Stomach smooth muscle (tissue), 2 donors: ENCODE results near the gene SLX4IP.

Experiments
- H3K27ac ChIP-seq: one replicate; pipeline ENCODE4 v1.7.0; 2013; ENCODE audit warnings: mild to moderate bottlenecking, low read length, inconsistent platforms
- H3K27me3 ChIP-seq, 2 donors: one replicate each; pipeline ENCODE4 v1.7.0; 2013; ENCODE audit warnings: low read length in 2 of 2; ENCODE audit not compliant: insufficient read depth in 2 of 2, control insufficient read depth in 1 of 2
- H3K36me3 ChIP-seq, 2 donors: one replicate each; pipeline ENCODE4 v1.7.0; 2013; ENCODE audit warnings: low read length in 2 of 2; ENCODE audit not compliant: control insufficient read depth in 2 of 2, insufficient read depth in 2 of 2
- H3K4me1 ChIP-seq: one replicate; pipeline ENCODE4 v1.7.0; 2013; ENCODE audit warnings: low read length; ENCODE audit not compliant: control insufficient read depth, insufficient read depth
- H3K4me3 ChIP-seq, 2 donors: one replicate each; pipeline ENCODE4 v1.7.0; 2013; ENCODE audit warnings: low read length in 2 of 2
- H3K9ac ChIP-seq, 2 donors: one replicate each; pipeline ENCODE4 v1.7.0; 2013; ENCODE audit warnings: low read length in 2 of 2, mild to moderate bottlenecking in 1 of 2
- H3K9me3 ChIP-seq, 2 donors: one replicate each; pipeline ENCODE4 v1.7.0; 2013; ENCODE audit warnings: low read length in 2 of 2; ENCODE audit not compliant: control insufficient read depth in 2 of 2
- donor health status: healthy.
- donor health status: Pancreatic carcinoma.

Gene SLX4IP

GRCh38 chr20:10666221-10667076 is 231.3 kb downstream of the SLX4IP start:
- Histone ChIP-seq H3K9ac (peak overlapping the region in 1 of 2 donors; percentile 36), H3K4me1 (peaks cover 55% of the 10 kb centered on the region), H3K27me3 (no peaks in the 10 kb centered on the region), H3K4me3 (peak overlapping the region in 1 of 2 donors; percentile 52), H3K27ac (peak overlapping the region; percentile 58), H3K36me3 (peaks cover 20 to 29% of the 10 kb centered on the region in 2 donors), H3K9me3 (no peaks in the 10 kb centered on the region)

- peak overlapping the region in 1 of 2 donors; percentile 52 for H3K4me3 ChIP-seq
- peaks cover 20 to 24% of the 10 kb centered on the region in 2 donors for H3K36me3 ChIP-seq
- H3K9me3 ChIP-seq, result no peaks in the 10 kb centered on the region
- peak overlapping the region; percentile 58 for H3K27ac ChIP-seq
- H3K4me1 ChIP-seq, result peaks cover 58% of the 10 kb centered on the region
- no peak overlapping the region for H3K9ac ChIP-seq
- H3K27me3 ChIP-seq, result no peaks in the 10 kb centered on the region
Observed at GRCh38 chr20:10667077-10667401, 231.9 kb downstream of the SLX4IP start.

- Histone ChIP-seq H3K9me3 (no peaks in the 10 kb centered on the region), H3K4me1 (peaks cover 55% of the 10 kb centered on the region), H3K27ac (no peak overlapping the region), H3K9ac (peak overlapping the region in 1 of 2 donors; percentile 5), H3K4me3 (peak overlapping the region in 1 of 2 donors; percentile 52), H3K36me3 (peaks cover 14 to 19% of the 10 kb centered on the region in 2 donors), H3K27me3 (no peaks in the 10 kb centered on the region)
Observed at GRCh38 chr20:10667560-10668167, 232.6 kb downstream of the SLX4IP start.

- Histone ChIP-seq H3K27ac (no peak overlapping the region), H3K9ac (no peak overlapping the region), H3K9me3 (no peaks in the 10 kb centered on the region), H3K36me3 (peaks cover 7 to 12% of the 10 kb centered on the region in 2 donors), H3K4me3 (peak overlapping the region in 1 of 2 donors; percentile 40), H3K4me1 (peaks cover 54% of the 10 kb centered on the region), H3K27me3 (no peaks in the 10 kb centered on the region)
Observed at GRCh38 chr20:10668677-10669368, 233.7 kb downstream of the SLX4IP start.

GRCh38 chr20:10669843-10670446 is 234.8 kb downstream of the SLX4IP start:
- Histone ChIP-seq H3K27ac (peak overlapping the region; percentile 92), H3K27me3 (no peaks in the 10 kb centered on the region), H3K4me1 (peaks cover 47% of the 10 kb centered on the region), H3K9me3 (no peaks in the 10 kb centered on the region), H3K36me3 (peaks cover 7 to 12% of the 10 kb centered on the region in 2 donors), H3K9ac (peak overlapping the region; percentile 36 to 68), H3K4me3 (peak overlapping the region; percentile 94 to 95)

GRCh38 chr20:10670501-10671220 is 235.6 kb downstream of the SLX4IP start:
- Histone ChIP-seq H3K27me3 (no peaks in the 10 kb centered on the region), H3K4me3 (peak overlapping the region; percentile 94 to 95)

GRCh38 chr20:10671221-10671918 is 236.3 kb downstream of the SLX4IP start:
- H3K36me3 ChIP-seq, result peaks cover 7 to 12% of the 10 kb centered on the region in 2 donors
- H3K4me3 ChIP-seq, result peak overlapping the region; percentile 94 to 95
- H3K9me3 ChIP-seq, result no peaks in the 10 kb centered on the region
- no peaks in the 10 kb centered on the region for H3K27me3 ChIP-seq
- peak overlapping the region; percentile 92 for H3K27ac ChIP-seq
- peaks cover 42% of the 10 kb centered on the region for H3K4me1 ChIP-seq
- peak overlapping the region; percentile 80 to 86 for H3K9ac ChIP-seq

More at GRCh38 chr20:10670501-10671220, 235.6 kb downstream of the SLX4IP start:
- Histone ChIP-seq H3K27ac (peak overlapping the region; percentile 92), H3K4me1 (peaks cover 48% of the 10 kb centered on the region), H3K36me3 (peaks cover 7 to 12% of the 10 kb centered on the region in 2 donors), H3K9ac (peak overlapping the region; percentile 68 to 80), H3K9me3 (no peaks in the 10 kb centered on the region)

- Histone ChIP-seq H3K27me3 (no peaks in the 10 kb centered on the region), H3K9ac (peak overlapping the region; percentile 83 to 86), H3K4me3 (peak overlapping the region; percentile 94 to 95), H3K36me3 (peaks cover 4 to 12% of the 10 kb centered on the region in 2 donors), H3K27ac (peak overlapping the region; percentile 92), H3K9me3 (no peaks in the 10 kb centered on the region), H3K4me1 (peaks cover 35% of the 10 kb centered on the region)
Observed at GRCh38 chr20:10671919-10672623, 237.0 kb downstream of the SLX4IP start.

GRCh38 chr20:10672624-10673127 is 237.6 kb downstream of the SLX4IP start:
- H3K9ac ChIP-seq, result peak overlapping the region; percentile 83 to 86
- no peaks in the 10 kb centered on the region for H3K27me3 ChIP-seq
- peaks cover 31% of the 10 kb centered on the region for H3K4me1 ChIP-seq
- peak overlapping the region; percentile 94 to 95 for H3K4me3 ChIP-seq
- peak overlapping the region; percentile 92 for H3K27ac ChIP-seq
- peaks cover 1 to 6% of the 10 kb centered on the region in 2 donors for H3K36me3 ChIP-seq
- no peaks in the 10 kb centered on the region for H3K9me3 ChIP-seq
